Mucosa of rectum (tissue), 2 donors: Measurements from ENCODE around the gene RASA3.

Experiments
- H3K27ac ChIP-seq, 2 donors: one replicate each; pipeline ENCODE4 v1.7.0; 2013; ENCODE audit warnings: inconsistent platforms in 2 of 2, low read depth in 2 of 2, low read length in 2 of 2
- H3K27me3 ChIP-seq, 2 donors: one replicate each; pipeline ENCODE4 v1.7.0; 2013; ENCODE audit warnings: low read length in 2 of 2; ENCODE audit not compliant: control insufficient read depth in 2 of 2, insufficient read depth in 2 of 2
- H3K36me3 ChIP-seq, 2 donors: one replicate each; pipeline ENCODE4 v1.7.0; 2013; ENCODE audit warnings: low read length in 2 of 2; ENCODE audit not compliant: control insufficient read depth in 2 of 2, insufficient read depth in 2 of 2
- H3K4me1 ChIP-seq, 2 donors: one replicate each; pipeline ENCODE4 v1.7.0; 2013; ENCODE audit warnings: low read length in 2 of 2, mild to moderate bottlenecking in 1 of 2; ENCODE audit not compliant: control insufficient read depth in 2 of 2, insufficient read depth in 2 of 2
- H3K4me3 ChIP-seq, 2 donors: one replicate each; pipeline ENCODE4 v1.7.0; 2013; ENCODE audit warnings: low read length in 2 of 2
- H3K9ac ChIP-seq, 2 donors: one replicate each; pipeline ENCODE4 v1.7.0; 2013; ENCODE audit warnings: low read length in 2 of 2, low read depth in 1 of 2, mild to moderate bottlenecking in 1 of 2
- H3K9me3 ChIP-seq, 2 donors: one replicate each; pipeline ENCODE4 v1.7.0; 2013; ENCODE audit warnings: low read length in 2 of 2; ENCODE audit not compliant: control insufficient read depth in 2 of 2
- donor health status: healthy.
- donor health status: Normal muscosa, but diverticular disease.

The RASA3 gene

DNA sequence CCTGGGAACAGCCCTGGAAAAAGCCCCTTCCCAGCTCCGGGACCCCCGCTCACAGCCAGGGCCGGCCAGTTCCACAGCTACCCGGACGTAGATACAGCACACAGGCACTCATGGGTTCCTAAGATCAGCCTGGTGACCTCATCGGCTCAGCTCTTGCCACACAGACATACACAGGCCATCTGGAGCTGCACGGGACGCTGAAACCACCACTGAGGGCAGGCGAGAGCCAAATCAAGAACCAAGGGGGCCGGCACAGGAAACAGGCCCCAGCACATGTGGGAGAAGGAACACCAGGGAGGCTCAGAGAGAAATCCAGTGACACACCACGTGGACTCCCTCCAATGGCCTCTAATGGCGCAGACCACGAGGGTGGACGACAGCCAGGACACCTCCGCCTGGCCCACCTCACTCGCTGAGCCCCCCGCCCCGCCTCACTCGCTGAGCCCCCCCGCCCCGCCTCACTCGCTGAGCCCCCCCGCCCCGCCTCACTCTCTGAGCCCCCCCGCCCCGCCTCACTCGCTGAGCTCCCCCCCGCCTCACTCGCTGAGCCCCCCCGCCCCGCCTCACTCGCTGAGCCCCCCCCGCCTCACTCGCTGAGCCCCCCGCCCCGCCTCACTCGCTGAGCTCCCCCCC is 88.9 kb downstream of the RASA3 start:
- Histone ChIP-seq H3K27ac (no peak overlapping the region), H3K36me3 (peaks cover 0 to 3% of the 10 kb centered on the region in 2 donors), H3K27me3 (no peaks in the 10 kb centered on the region), H3K9me3 (no peaks in the 10 kb centered on the region), H3K9ac (no peak overlapping the region), H3K4me3 (no peak overlapping the region), H3K4me1 (peaks cover 4 to 22% of the 10 kb centered on the region in 2 donors)

DNA sequence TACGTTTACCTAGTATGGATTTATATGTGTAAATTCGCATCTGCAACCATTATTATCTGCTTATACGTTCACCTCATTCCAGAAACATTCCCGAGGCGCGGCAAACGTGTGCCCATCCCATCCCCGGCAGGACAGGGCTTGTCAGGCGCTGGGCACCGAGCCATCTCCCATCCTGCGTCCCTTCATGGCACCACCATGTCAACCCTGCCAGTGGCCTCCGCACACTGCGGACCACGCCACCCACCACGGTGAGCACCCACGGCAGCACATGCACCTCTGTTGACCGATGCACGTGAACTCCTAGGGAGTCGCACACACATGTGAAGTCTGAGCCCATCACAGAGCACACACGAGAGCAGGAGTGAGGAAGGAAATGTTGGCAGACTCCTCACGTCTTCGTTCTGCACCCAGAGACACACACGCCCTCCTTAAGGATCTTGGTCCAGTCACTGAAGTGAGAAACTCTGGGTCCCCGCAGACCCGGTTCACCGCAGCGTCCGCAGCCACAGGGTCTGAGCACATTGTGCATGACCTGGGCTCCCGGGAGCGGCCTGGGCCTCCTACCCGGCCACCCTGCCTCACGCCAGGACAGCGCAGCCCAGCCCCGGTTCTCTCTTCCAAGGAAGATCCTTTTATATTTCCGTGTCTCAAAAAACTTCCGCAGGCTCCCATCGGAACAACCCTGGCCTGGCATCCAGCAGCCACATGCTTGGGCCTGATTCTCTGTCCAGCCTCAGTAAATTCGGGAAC is 90.2 kb downstream of the RASA3 start:
- Histone ChIP-seq H3K4me3 (no peak overlapping the region), H3K36me3 (peaks cover 0 to 3% of the 10 kb centered on the region in 2 donors), H3K27ac (no peak overlapping the region), H3K27me3 (no peaks in the 10 kb centered on the region), H3K9ac (no peak overlapping the region), H3K4me1 (peaks cover 0 to 12% of the 10 kb centered on the region in 2 donors), H3K9me3 (no peaks in the 10 kb centered on the region)

DNA sequence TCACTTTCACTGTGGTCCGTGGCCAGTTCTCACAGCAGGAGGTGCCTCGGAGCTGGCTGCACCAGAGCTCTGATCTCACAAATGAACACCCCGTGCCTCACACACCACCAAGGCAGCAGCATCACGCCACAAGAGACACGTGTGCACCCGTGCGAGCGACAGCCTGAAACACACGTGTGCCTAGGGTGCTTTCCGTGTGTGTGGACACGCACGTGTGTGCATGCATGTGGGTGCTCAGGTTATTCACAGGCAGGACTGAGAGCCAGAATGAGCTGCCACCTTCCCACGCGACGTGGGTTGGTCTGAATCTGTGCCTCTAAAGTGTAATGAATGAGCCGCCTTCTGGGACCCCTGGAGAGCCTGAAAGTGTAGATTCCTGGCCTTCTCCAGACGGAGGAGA is 90.9 kb downstream of the RASA3 start:
- Histone ChIP-seq H3K9me3 (no peaks in the 10 kb centered on the region), H3K9ac (no peak overlapping the region), H3K4me3 (no peak overlapping the region), H3K4me1 (peaks cover 0 to 4% of the 10 kb centered on the region in 2 donors), H3K27ac (no peak overlapping the region), H3K27me3 (no peaks in the 10 kb centered on the region), H3K36me3 (peaks cover 0 to 3% of the 10 kb centered on the region in 2 donors)

DNA sequence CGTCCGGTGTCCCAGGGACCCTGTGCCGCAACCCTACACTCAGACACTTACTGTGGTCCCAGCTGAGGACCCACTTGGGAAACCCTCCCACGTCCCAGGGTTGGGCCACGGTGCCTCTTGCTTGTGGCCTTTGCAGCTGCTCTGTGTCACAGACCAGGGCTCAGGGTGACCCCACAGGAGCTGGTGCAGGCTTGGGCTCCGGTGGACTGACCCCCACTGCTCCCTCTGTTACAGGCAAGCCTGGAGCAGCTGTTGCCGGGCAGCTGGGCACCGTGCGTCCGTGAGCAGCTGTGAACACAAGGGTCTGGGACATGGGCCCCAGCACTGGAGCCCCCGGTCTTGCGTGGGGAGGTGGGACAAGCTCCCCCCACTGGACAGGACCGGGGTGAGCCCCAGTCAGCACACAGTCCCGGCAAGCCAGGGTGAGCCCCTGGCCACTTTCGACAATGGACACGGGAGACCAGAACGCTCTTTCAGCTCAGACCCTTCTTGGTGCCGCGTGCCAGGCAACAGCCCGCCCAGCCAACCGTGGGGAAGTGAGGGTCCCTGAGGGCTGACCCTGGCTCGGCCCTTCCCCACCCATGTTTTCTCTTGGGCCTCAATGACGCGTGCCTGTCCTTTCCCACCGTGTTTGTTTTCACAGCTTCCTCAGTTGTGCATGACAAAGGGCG is 92.8 kb downstream of the RASA3 start:
- Histone ChIP-seq H3K27ac (no peak overlapping the region), H3K4me3 (no peak overlapping the region)

DNA sequence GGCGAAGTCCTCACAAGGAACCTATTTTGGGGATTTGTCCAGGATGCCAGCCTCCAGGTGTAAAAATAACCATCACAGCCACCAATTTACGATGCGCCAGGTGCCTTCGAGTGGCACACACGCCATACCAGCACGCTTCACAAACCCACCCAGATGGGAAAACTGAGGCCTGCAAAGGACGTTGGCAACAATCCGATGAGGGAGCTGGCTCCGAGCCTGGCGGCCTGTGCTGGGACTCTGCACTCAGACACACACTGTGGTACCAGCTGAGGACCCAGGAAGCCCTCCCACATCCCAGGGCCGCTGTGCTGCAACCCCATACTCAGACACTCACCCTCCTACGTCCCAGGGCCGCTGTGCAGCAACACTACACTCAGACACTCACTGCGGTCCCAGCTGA is 93.5 kb downstream of the RASA3 start:
- Histone ChIP-seq H3K9ac (no peak overlapping the region), H3K4me3 (no peak overlapping the region), H3K27ac (no peak overlapping the region), H3K9me3 (no peaks in the 10 kb centered on the region), H3K36me3 (peaks cover 0 to 5% of the 10 kb centered on the region in 2 donors), H3K27me3 (no peaks in the 10 kb centered on the region), H3K4me1 (no peaks in the 10 kb centered on the region)

More for the DNA sequence above, 92.8 kb downstream of the RASA3 start:
- no peaks in the 10 kb centered on the region for H3K4me1 ChIP-seq
- no peaks in the 10 kb centered on the region for H3K9me3 ChIP-seq
- no peak overlapping the region for H3K9ac ChIP-seq
- H3K36me3 ChIP-seq: peaks cover 0 to 5% of the 10 kb centered on the region in 2 donors
- H3K27me3 ChIP-seq: no peaks in the 10 kb centered on the region

DNA sequence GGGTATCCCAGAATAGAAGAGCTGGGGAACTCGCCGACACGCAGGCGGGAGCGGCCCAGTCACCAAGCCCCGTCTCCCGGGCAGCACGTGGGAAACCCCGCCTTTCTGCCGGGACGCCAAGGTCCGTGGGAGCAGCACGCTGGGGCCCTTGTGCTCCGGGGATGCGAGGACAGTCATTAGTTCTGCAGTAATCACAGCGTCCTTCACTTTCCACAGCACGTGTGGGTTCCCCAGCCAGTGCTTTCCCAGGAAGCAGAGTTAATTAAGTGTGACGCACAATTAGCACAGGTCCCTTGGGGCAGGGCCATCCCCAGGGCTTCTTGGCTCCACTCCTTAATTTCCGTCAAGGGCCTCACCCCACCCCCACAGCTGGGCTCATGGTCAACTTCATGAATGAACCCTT is 94.2 kb downstream of the RASA3 start:
- Histone ChIP-seq H3K4me3 (no peak overlapping the region), H3K4me1 (no peaks in the 10 kb centered on the region), H3K9ac (no peak overlapping the region), H3K36me3 (peaks cover 0 to 5% of the 10 kb centered on the region in 2 donors), H3K27me3 (no peaks in the 10 kb centered on the region), H3K9me3 (no peaks in the 10 kb centered on the region), H3K27ac (no peak overlapping the region)

DNA sequence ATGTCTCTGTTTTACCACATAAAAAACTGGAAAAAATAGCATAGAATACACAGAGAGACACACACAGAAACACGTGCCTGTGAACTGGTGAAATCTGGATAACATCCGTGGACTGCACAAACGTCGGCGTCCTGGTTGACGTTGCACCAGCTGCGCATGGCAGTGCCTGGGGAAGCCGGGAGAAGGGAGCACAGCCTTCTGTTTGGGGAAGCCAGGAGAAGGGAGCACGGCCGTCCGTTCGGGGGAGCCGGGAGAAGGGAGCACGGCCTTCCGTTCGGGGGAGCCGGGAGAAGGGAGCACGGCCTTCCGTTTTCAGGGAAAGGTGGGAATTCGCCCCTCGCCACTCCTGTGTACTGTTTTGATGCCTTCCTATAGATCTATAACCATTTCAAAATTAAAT is 94.7 kb downstream of the RASA3 start:
- Histone ChIP-seq H3K9ac (no peak overlapping the region), H3K36me3 (peaks cover 0 to 5% of the 10 kb centered on the region in 2 donors), H3K27ac (no peak overlapping the region)

DNA sequence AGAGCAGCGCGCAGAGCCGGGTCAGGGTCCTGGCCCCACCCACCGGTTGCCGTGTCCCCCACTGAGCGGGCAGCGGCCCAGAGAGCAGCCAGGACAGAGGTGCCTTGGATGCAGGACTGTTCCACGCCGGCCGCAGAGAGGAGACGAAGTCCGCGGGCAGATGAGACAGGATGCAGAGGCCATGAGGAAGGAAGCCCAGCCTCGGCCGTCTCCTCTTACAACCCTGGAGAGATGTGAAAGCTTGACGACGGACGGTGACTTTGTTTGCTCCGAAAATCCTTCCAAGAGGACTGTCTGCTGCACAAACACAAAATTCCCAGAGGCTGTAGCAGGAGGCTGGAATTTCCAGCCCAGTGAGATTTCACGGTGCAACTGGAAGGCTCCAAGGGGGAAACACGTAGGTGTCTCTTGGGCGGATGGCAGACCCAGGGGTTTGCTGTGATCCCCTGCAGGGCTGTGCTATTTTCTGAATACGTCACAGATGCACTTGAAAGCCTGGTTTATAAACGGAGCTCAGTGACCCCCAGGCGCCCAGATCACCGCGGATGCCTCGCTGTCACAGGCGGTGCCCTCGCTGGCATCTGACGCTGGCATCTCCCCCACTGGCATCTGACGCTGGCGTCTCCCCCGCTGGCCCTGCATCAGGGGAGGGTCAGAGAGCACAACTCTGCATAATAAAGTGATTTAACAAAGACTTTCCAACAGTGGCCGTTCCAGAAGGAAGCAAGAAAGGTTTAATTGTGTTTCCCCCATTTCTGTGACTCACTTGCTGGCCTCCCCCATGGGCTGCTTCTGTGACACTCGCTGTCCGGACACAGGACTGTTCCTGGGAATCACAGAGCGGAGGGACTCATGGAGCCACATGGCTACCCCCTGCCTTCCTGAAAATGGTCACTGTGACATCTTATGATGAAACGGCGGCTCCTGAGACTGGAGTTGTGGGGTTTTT is 96.6 kb downstream of the RASA3 start:
- H3K9ac ChIP-seq: no peak overlapping the region
- H3K36me3 ChIP-seq: peaks cover 0 to 8% of the 10 kb centered on the region in 2 donors
- H3K27ac ChIP-seq: peak overlapping the region in 1 of 2 donors; percentile 23
- no peaks in the 10 kb centered on the region for H3K9me3 ChIP-seq
- no peak overlapping the region for H3K4me3 ChIP-seq
- no peaks in the 10 kb centered on the region for H3K4me1 ChIP-seq
- no peaks in the 10 kb centered on the region for H3K27me3 ChIP-seq

More for the DNA sequence above, 94.7 kb downstream of the RASA3 start:
- no peaks in the 10 kb centered on the region for H3K9me3 ChIP-seq
- no peak overlapping the region for H3K4me3 ChIP-seq
- no peaks in the 10 kb centered on the region for H3K27me3 ChIP-seq
- H3K4me1 ChIP-seq: no peaks in the 10 kb centered on the region

DNA sequence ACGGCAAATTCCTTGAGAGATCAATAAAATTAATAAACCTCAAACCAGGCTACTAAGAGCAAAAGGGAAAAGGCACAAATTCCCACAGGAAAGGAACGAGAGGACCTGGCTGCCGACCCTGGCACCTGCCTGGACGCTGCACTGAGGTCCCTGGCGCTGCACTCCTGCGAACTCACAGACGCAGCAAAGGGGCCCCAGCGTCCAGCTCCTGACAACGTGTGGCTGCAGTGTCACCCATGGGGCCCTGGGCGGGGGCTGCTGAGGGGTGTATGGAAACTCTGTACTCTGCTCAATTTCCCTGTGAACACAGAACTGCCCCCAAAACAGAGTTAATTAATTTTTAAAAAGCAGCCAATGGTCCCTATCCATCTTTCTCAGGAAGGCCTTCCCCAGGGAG is 97.2 kb downstream of the RASA3 start:
- Histone ChIP-seq H3K27ac (peak overlapping the region in 1 of 2 donors; percentile 23), H3K4me3 (no peak overlapping the region), H3K36me3 (peaks cover 0 to 7% of the 10 kb centered on the region in 2 donors), H3K9me3 (no peaks in the 10 kb centered on the region), H3K27me3 (no peaks in the 10 kb centered on the region), H3K9ac (no peak overlapping the region), H3K4me1 (no peaks in the 10 kb centered on the region)
